GM10847 (cell line): ENCODE results near the gene PANK2.

Experiments
- POLR2A ChIP-seq: IDR thresholded peaks from 2 replicates; pipeline ENCODE4 v1.6.1; 2011; ENCODE audit not compliant: insufficient read length; ENCODE audit errors: extremely low read depth

PANK2 gene

DNA sequence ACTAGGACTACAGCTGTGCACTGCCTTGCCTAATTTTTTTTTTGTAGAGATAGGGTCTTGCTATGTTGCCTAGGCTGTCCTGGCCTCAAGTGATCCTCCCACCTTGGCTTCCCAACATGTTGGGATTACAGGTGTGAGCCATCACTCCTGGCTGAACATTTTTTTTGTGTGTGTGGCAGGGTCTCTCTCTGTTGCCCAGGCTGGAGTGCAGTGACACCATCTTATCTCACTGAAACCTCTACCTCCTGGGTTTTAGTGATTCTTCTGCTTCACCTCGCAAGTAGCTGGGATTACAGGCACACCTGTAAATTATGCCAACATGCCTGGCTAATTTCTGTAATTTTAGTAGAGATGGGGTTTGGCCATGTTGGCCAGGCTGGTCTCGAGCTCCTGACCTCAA, 25.3 kb downstream of the PANK2 start:
- no peak for TF ChIP-seq POLR2A

DNA sequence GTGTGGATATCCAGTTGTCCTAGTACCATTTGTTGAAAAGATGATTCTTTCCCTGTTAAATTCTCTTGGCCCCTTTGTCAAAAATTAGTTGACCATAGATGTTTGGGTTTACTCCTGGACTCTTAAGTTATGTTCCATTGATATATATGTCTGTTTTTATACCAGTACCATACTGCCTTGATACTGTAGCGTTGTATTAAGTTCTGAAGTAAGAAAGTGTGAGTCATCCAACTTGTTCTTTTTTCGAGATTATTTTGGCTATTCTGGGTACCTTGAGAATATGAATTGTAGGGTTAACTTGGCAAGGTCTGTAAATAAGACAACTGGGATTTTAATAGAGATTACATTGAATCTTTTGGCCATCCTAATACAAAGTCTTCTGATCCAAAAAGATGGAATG, 26.5 kb downstream of the PANK2 start:
- TF ChIP-seq POLR2A: no peak

DNA sequence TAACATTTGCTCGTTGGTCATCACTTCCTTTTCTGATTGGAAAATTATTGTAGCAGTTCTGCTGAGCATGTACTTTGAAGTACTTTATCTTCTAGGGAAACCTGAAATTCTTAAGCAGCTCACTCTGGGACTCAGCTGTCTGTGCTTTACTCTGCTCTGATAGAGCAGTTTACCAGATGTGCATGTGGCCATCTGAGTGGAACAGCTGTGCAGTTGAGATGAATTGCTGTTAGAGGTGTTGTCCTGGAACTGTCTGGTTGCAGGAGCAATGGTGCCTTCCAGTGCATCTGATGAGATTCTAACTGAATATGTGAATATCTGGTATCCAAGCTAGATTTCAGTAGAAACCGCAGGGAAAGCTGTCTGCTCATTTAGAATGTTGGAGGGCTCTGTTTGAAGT, 27.2 kb downstream of the PANK2 start:
- TF ChIP-seq POLR2A: no peak

DNA sequence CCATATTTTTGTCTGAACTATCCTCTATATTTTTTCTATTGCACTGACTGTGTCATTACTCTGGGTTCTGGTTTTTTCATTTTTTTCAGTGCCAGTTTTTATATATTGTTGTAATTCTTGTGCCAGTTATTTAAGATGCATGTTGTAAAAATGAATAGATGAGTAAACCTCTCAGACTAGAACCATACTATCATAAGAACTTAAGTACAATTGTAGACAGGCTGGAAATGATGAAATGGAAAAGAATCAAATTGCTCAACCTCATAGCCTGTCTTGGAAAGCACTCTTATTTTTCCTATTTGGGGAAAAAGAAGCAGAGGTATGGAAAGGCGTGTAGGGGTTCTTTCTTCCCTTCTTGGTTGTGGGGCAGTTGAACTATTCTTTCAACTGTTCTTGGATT, 30.2 kb downstream of the PANK2 start:
- no peak for TF ChIP-seq POLR2A

DNA sequence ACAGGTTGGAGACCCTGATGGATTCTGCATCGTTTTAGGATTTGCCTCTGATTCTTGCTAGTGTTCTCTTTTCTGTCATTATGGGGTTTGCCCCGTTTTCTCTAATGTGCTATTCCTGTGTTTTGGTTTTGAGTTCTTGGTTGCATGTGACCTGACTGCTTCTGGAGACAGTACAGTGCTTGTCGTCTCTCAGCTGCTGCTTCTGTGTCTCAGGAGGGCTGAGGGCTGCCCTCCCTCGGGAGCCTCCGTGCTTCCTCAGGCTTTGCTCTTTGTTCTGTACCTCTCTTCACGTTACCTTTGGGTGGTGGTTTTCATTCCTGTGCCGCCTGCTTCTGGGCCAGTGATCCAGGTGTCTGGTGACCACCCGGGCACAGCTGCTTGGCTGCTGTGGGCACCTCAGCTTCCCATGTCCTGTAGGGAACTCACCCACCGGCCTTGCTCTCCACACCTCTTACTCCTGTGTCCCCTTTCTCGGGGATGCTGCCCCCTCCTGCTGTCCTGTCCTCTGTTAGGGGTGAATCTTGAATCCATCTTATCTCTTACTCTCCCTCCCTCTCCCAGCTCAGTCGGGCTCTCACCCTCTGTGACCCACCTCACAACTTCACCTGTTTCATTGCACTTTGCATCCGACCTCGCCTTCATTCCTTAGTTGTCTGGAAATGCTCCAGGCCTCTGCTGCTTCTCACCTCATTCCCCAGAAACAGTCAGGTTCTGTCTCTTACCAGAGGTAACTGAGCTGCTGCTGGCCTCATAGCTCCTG, 33.2 kb downstream of the PANK2 start:
- TF ChIP-seq POLR2A: no peak

DNA sequence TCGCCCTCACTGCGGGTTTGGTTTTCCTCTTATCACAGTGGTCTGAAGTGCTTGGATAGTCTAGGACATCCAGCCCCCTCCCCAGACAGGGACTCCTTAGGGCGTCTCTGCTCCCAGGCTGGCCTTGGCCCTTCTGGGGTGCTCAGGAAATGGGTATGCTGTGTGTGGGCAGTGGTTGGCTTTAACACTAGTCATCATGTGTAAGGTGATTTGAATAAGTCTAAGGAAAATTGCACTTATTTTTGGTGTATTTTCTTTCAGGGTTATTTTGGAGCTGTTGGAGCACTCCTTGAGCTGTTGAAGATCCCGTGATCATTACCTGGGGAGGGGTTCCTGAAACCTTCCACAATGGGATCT, 33.8 kb downstream of the PANK2 start:
- TF ChIP-seq POLR2A: no peak

DNA sequence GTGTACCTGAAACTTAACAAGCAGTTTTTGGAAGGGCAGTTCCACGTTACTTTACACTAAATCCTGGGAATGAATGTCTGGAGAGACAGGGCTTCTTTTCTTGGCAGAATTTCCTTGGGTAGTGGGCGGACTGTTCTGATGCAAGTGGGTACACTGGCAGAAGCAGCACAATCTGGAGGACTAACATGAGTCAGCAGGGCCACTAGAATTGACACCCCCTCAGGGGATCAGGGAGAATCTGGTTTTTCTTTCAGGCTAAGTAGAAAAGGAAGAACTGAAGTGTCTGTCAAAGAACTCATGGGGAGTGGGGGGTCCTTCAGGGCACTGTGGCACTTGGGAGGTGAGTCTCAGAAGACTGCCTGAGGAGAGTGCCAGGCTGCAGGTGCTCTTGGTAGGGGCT, 34.6 kb downstream of the PANK2 start:
- TF ChIP-seq POLR2A: no peak

DNA sequence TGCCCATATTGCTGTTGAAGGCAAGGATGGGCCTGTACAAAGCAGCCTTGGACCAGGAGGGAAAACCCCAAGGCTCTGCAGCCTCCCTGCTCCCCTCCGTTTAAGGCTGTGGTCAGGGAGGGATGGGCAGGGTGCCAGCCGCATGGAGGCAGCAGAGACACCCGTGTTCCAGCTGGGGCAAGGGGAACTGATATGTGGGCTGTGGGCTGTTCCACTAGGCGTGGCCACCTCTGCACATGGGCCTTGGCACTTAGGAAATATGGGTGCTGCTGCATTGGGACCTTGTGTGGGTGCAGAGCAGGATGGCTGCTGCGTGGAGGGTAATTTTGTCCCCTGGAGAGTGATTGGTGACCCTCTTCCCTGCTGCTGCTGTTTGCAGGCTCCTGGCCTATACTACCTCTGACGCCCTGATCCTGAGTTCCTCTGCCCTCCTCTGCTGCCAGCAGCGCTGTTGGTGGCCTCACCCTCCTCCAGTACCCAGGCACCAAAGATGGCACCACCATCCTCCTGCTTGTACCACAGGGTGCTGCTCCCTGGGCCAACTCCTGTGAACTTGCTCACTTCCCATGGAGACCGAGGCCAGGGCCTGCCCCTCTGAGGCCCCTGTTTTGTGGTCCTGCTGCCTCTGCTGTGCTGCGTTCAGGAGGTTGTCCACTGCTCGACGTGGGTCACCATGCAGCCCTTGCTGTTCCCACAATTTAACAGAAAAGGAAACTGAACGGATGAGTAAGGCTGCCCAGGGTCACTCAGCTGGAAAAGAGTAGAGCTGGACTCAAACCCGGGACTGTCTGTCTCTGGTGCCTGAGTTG, 35.3 kb downstream of the PANK2 start:
- TF ChIP-seq POLR2A: peak; percentile 11

DNA sequence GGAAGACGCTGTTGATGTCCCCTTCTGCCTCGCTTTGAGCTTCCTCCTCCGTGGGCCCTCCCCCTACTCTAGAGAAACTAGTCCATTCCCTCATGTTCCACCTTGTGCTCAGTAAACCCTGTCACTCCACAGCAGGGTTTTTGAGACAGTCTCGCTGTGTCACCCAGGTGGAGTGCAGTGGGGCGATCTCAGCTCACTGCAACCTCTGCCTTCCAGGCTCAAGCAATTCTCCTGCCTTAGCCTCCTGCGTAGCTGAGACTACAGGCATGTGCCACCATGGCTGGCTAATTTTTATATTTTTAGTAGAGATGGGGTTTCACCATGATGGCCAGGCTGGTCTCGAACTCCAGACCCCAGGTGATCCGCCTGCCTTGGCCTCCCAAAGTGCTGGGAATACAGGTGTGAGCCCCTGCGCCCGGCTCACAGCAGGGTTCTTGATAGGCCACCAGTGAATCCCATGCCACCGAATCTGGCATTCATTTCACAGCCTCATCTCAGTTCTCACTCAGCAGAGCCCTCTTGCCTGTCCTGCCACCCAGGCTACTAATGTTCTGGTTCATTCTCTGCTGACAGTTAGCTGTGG, 36.0 kb downstream of the PANK2 start:
- no peak for TF ChIP-seq POLR2A

DNA sequence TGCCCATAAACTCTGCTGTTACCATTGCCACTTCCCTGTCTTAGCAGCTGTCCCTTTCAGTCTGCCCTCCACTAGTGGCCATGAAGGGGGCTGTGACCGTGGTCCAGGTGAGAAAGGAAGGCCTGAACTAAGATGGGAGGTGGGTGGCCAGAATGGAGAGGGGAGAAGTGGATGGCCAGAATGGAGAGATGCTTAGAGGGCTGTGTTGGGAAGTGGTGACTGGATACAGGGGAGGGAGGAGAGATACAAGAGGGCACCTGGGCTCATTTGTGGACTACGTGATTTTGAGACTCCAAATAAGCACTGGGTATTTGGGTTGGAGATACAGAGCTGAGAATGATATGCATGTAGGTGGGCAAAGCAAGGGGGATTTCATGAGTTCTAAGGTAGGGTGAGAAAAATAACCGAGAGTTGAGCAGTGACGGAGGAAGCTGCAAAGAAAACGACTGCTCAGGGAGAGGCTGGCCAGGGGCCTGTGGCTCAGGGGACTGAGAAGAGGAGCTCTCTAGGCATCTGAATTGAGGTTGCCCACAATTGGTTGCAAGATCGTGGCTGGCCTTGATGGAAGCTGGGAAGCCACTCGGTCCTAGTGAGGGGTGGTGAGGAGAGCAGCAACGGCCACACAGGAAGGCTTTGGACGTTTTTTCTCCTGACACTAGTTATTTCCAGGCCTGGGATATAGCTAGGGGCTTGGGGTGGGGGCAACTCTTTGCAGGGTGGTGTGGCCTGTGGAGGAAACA, 36.9 kb downstream of the PANK2 start:
- no peak for TF ChIP-seq POLR2A

DNA sequence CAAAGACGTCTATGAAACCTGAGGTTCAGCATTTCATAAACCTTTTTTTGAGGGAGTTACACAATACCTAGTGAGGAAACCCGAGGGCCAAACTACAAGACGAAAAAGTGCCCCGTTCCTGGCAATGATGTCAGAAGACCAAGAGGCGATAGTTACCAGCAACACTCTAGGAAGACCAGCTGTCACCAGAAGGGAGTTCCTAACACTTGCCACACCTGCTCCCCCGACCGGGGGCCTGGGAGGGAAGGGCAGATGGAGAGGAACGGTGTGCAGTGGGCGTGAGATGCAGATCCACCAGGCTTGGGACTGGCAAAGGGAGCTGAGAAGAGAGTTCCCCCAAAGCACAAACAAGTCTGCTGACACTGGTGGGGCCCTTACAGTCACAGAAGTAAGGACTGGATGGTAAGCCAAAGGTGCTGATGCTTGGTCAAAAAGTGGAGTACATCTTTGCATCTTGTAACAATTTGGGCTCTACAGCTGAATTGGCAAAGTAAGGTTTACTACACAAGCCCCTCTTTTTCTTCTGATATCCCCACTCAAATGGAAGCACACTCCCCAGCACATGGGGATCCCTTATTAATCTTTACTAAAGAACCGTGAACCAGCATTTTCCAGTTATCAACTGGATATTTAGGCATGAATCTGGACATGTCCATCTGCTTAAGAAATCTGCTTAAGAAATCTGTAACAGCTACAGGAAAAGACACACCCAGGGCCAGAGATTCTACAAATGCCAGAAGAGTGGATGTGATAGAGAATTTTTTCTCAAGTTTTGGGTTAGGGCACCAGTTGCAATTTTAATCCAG, 38.5 kb downstream of the PANK2 start:
- no peak for TF ChIP-seq POLR2A

DNA sequence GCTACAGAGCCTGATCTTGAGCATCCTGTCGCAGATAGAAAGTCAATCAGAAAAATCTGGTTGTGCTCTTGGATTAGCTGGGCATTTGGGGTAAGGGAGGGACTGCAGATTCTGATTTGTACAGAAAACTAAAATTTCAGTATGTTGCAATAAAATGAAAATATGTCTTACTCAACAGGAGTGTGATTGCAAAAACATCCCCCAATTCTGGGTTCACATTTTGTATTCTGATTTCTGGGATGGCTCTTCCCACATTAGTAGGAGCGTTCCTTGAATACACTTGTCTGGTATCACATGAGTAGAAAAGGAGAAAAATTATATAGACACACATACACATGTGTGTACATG, 40.5 kb downstream of the PANK2 start:
- TF ChIP-seq POLR2A: no peak

DNA sequence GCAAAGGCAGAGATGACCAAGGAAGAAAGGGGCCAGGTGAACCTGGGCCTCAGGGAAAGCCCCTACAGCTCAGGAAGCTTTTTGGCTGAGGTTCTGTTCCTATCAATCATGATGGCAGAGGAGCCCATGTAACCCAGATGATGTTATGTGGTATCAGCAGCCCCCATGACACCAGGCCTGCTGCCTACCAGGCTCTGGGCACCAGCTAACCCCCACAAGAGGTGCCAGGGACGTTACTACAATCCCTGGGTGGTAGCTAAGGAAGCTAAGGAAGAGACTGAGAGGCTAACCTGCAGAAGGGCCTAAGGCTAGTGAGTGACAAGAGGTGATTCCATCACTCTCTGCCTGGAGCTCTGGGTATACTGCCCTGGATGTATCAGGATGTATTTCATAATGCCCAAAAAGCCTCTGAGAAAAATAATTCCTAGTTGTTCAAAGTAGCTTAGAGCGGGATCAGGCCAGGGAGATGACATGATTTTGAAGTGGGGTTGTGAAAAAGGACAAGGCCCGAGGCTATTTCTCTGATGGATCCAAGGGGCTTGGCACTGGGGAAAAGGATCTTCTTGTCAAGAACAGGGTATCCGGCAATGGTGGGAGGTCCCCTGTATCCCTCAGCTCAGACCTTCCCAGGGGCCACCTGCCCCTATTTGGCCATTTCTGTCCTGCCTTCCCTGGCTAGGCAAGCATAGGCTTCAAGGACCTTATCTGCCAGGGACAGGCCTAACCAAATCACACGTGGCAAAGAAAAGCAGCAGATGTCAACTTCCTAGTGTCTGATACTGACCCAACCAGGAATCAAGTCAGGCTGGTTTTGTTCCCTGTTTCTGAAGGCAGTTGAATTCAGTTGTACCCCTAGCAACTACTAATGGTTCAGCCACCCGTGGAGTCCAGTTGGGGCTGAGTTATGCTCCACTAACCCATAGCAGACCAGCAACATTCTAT, 41.3 kb downstream of the PANK2 start:
- TF ChIP-seq POLR2A: no peak

DNA sequence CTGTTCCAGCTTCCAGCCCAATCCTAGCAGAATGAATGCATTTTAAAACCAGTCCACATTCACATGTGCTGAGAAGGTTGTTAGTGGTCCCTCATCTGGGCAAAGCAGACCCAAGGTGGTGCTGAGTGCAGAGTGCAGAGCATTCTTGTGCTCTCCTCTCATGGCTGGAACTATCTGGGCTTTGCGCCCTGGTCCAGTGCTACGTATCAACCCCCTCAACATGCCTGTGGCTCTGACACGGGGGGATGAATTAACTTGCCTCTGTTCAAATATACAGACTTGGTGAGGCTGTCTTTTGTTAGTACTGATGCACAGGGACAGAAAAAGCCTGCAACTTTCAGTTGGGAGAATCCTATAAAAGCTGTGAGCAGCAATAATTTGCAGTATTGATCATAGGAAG, 42.5 kb downstream of the PANK2 start:
- no peak for TF ChIP-seq POLR2A
